Activated gamma-delta T cell treated with Interleukin-2 at 50 U/mL for 16 hours (primary cell): Measurements from ENCODE around the gene CITED2.
"Not testable (repeated sequence)": the region's sequence is repeated elsewhere in the genome, so short reads cannot be mapped to it uniquely, and the experiment has no call there.

Experiments used
- DNase-seq: peaks from one replicate; pipeline ENCODE4 v3.0.0-alpha.2; 2020

Gene CITED2

GRCh38 chr6:139364302-139364981, 10.0 kb downstream of the CITED2 start:
- no peak for DNase-seq

GRCh38 chr6:139363797-139364196, 10.7 kb downstream of the CITED2 start:
- not testable (repeated sequence) for DNase-seq

GRCh38 chr6:139363123-139363522, 11.3 kb downstream of the CITED2 start:
- not testable (repeated sequence) for DNase-seq

GRCh38 chr6:139361211-139361610, 13.2 kb downstream of the CITED2 start:
- DNase-seq: no peak

GRCh38 chr6:139356924-139357323, 17.5 kb downstream of the CITED2 start:
- DNase-seq: no peak

GRCh38 chr6:139355777-139356445, 18.5 kb downstream of the CITED2 start:
- no peak for DNase-seq

GRCh38 chr6:139355172-139355571, 19.3 kb downstream of the CITED2 start:
- DNase-seq: no peak

- DNase-seq: no peak
Measured at GRCh38 chr6:139354189-139354588, 20.3 kb downstream of the CITED2 start.

- no peak for DNase-seq
Measured at GRCh38 chr6:139349464-139350020, 24.9 kb downstream of the CITED2 start.

- no peak for DNase-seq
Measured at GRCh38 chr6:139346392-139346791, 28.1 kb downstream of the CITED2 start.

GRCh38 chr6:139344186-139344963, 30.1 kb downstream of the CITED2 start:
- DNase-seq: no peak

- DNase-seq: no peak
Measured at GRCh38 chr6:139343052-139343750, 31.2 kb downstream of the CITED2 start.

- DNase-seq: no peak
Measured at GRCh38 chr6:139341060-139341459, 33.4 kb downstream of the CITED2 start.

- no peak for DNase-seq
Measured at GRCh38 chr6:139338795-139339194, 35.7 kb downstream of the CITED2 start.

GRCh38 chr6:139337830-139338229, 36.6 kb downstream of the CITED2 start:
- DNase-seq: no peak

GRCh38 chr6:139337001-139337400, 37.4 kb downstream of the CITED2 start:
- DNase-seq: no peak

GRCh38 chr6:139336488-139336887, 38.0 kb downstream of the CITED2 start:
- DNase-seq: no peak

GRCh38 chr6:139335447-139336210, 38.8 kb downstream of the CITED2 start:
- DNase-seq: no peak

- no peak for DNase-seq
Measured at GRCh38 chr6:139334806-139335446, 39.5 kb downstream of the CITED2 start.

GRCh38 chr6:139330826-139331500, 43.5 kb downstream of the CITED2 start:
- DNase-seq: no peak

- DNase-seq: no peak
Measured at GRCh38 chr6:139330306-139330705, 44.1 kb downstream of the CITED2 start.
